Measurements from ENCODE around the gene GYS2. TPM values are rescaled to one million over a fixed set of nuclear protein-coding genes. Genes with fewer than 3 reads are reported as not detected.
A peak's percentile ranks its signal among the peaks of the same experiment; 100 is the strongest.

Gene GYS2
- total RNA-seq, 2 experiments from 2014 or later = not detected

GRCh38 chr12:21501258-21502163 lies 103.1 kb downstream of the GYS2 start, which contains the start of the genes GOLT1B and RECQL:
Gene GOLT1B (plus strand): TSS chr12:21501789. CDS start chr12:21501924, 135 bp downstream.
Gene RECQL (minus strand): TSS chr12:21501635. CDS start chr12:21499570, 2,065 bp downstream.
- H3K4me1 Mint-ChIP-seq = peaks cover 48% of the 10 kb centered on the region
- no peaks in the 10 kb centered on the region for H3K27me3 Mint-ChIP-seq

DNA sequence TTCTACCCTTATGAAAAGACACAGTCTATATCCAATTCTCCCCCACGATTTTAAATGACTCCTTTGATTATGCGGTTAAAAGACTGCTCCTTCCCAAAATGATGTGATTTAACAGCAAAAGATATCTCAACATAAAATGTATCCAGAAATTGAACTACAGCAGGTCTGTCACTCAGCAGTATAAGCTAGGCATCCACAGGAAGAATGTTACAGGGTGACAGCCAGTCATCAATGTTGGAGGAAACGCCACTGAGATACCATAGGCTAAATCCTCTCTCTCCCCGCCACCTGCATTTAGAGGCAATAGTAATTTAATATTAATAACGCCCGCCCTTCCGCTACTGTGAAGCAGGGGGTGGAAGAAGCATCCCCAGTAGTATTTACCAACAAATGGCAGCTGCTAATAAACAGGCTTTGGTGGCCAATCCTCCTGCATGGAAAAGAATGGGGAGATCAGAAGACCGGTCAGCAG lies 103.8 kb downstream of the GYS2 start:
- Mint-ChIP-seq H3K27ac (no peak overlapping the region), H3K27me3 (no peaks in the 10 kb centered on the region), H3K4me1 (peaks cover 47% of the 10 kb centered on the region), H3K9me3 (ENCODE audit: low read depth) (no peaks in the 10 kb centered on the region), H3K4me3 (no peak overlapping the region), H3K36me3 (peaks cover 35% of the 10 kb centered on the region)
- DNase-seq (no peak), ATAC-seq (peak; percentile 2)
- CTCF ChIA-PET = interaction anchor here (1.2 to 1.5 kb wide), 5 partner anchors 8 to 179 kb away, joined by 3 to 8 read pairs (median 4); partner anchors contain the start of gene LDHB

More at GRCh38 chr12:21501258-21502163, 103.1 kb downstream of the GYS2 start, which contains the start of the genes GOLT1B and RECQL:
- Mint-ChIP-seq H3K4me3 (no peak within 1 kb of the TSS), H3K9me3 (ENCODE audit: low read depth) (no peaks in the 10 kb centered on the region), H3K36me3 (peaks cover 32% of the 10 kb centered on the region), H3K27ac (no peak within 1 kb of the TSS)
- DNase-seq (peak; percentile 96), ATAC-seq (peak; percentile 93)
- CTCF ChIA-PET = interaction anchor here (0.6 to 1.5 kb wide), 7 partner anchors 9 to 179 kb away, joined by 3 to 8 read pairs (median 4); partner anchors contain the start of genes LDHB and PYROXD1

- DNase-seq (no peak), ATAC-seq (no peak)
- no peaks in the 10 kb centered on the region for H3K9me3 Mint-ChIP-seq (ENCODE audit: low read depth)
- CTCF ChIA-PET = interaction anchor here (1.3 kb wide), 1 partner anchor 16 kb away, joined by 3 read pairs; no protein-coding TSS in a partner anchor
- peaks cover 41% of the 10 kb centered on the region for H3K4me1 Mint-ChIP-seq
- no peak overlapping the region for H3K27ac Mint-ChIP-seq
- H3K27me3 Mint-ChIP-seq = no peaks in the 10 kb centered on the region
- no peak overlapping the region for H3K4me3 Mint-ChIP-seq
- H3K36me3 Mint-ChIP-seq = peaks cover 43% of the 10 kb centered on the region
These were observed 104.9 kb downstream of the GYS2 start for GRCh38 chr12:21499765-21500164.

Other genes with a start within 250 kb of the GYS2 start
- not detected for gene IAPP, start 231.9 kb downstream of the GYS2 start, total RNA-seq
- 10 to 100 TPM; 19.4 to 25.8 TPM for gene PYROXD1, start 167.2 kb downstream of the GYS2 start, total RNA-seq
- gene RECQL, start 103.2 kb downstream of the GYS2 start, total RNA-seq = 10 to 100 TPM; 87.6 to 91.5 TPM
- 10 to 100 TPM; 35.1 to 36.8 TPM for gene GOLT1B, start 103.1 kb downstream of the GYS2 start, total RNA-seq
- under 1 TPM; 0.40 to 0.64 TPM for gene SPX, start 78.6 kb downstream of the GYS2 start, total RNA-seq
- gene LDHB, start 53.0 kb upstream of the GYS2 start, total RNA-seq = 1,000 to 10,000 TPM in 1 of 2 experiments, 100 to 1,000 TPM in 1; 907 to 1,215 TPM
- gene KCNJ8, start 169.9 kb upstream of the GYS2 start, total RNA-seq = not detected